ENCODE measurements around the gene CACNA1F. TPM values are rescaled to one million over a fixed set of nuclear protein-coding genes. Genes with fewer than 3 reads are reported as not detected.

The CACNA1F gene
- total RNA-seq, 2 donors from 2014 or later = 1.0 TPM

DNA sequence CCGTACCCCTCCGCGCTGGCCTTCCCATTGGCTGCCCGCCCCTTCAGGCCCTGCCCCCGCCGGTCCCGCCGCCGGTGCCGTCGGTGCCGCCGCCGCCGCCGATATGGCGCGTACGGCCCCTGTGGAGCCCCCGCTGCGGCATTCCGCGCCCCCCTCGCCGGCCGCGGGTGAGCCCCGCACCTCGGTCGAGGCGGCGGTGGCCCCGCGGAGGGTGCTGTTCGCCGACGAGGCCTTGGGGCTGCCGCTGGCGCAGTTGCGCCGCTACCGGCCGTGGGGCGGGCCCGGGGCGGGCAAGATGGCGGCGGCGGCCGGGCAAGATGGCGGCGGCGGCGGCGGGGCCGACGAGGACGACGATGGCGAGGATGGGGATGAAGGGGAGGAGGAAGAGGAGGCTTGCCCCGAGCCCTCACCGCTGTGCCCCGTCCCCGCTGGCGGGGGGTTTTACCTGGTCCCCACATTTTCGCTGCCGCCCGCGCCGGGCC, 36.7 kb upstream of the CACNA1F start, which contains the start of gene PPP1R3F:
Gene PPP1R3F (plus strand): TSS at position 27 of the 482 bp plus-strand sequence. CDS start 77 bp downstream, at position 104.
- H3K9ac ChIP-seq (ENCODE audit: low read depth in 2 of 2, low read length in 2 of 2) = peak within 1 kb of the TSS; percentile 69 to 84
- no peak for DNase-seq
- H3K27ac ChIP-seq = peak within 1 kb of the TSS; percentile 82
- H3K4me3 ChIP-seq = peak within 1 kb of the TSS; percentile 60
- peaks cover 3% of the 10 kb centered on the region for H3K4me1 ChIP-seq
- TF ChIP-seq, protein P1, sequence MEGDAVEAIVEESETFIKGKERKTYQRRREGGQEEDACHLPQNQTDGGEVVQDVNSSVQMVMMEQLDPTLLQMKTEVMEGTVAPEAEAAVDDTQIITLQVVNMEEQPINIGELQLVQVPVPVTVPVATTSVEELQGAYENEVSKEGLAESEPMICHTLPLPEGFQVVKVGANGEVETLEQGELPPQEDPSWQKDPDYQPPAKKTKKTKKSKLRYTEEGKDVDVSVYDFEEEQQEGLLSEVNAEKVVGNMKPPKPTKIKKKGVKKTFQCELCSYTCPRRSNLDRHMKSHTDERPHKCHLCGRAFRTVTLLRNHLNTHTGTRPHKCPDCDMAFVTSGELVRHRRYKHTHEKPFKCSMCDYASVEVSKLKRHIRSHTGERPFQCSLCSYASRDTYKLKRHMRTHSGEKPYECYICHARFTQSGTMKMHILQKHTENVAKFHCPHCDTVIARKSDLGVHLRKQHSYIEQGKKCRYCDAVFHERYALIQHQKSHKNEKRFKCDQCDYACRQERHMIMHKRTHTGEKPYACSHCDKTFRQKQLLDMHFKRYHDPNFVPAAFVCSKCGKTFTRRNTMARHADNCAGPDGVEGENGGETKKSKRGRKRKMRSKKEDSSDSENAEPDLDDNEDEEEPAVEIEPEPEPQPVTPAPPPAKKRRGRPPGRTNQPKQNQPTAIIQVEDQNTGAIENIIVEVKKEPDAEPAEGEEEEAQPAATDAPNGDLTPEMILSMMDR (IDR thresholded peaks at IDR 0.05) = no peak
- H3K9me3 ChIP-seq = no peaks in the 10 kb centered on the region
- H3K36me3 ChIP-seq = no peaks in the 10 kb centered on the region
- intact Hi-C loops (cut with DNase I) = no loop called here
- no peaks in the 10 kb centered on the region for H3K27me3 ChIP-seq

DNA sequence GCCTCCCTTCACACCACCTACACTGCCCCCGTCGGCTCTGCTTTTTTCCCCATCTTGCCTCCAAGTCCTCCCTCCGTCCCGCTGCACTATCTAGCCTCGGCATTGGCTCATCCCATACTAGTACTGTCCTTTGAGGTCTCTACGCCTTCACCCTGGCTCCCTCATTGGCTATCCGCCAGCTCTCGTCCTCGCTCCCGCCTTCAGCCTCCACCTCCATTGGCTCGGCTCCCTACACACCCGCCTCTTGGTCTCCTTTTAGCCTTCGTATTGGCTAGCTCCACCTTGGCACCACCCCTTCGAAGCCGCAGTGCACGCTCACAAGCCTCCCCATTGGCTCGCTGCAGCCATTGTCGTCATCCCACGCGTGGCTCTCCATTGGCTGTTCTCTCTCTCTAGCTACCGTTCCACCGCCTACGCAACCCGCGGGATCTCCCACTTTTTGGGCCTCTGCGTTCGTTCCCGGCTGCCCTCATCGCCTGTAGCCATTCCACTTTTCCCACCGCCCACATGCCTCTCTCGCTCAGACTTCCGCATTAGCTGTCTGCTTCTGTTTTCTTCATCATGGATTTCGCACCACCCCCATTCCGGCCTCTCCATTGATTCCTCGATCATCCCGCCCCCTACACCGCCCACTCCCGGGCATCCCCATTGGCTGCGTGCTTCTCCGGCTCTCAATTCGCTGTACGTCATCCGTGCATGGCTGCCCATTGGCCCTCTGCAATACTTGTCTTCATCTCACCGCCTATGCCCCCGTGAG, 36.0 kb upstream of the CACNA1F start:
- peaks cover 3% of the 10 kb centered on the region for H3K4me1 ChIP-seq
- intact Hi-C loops (cut with DNase I) = no loop called here
- TF ChIP-seq, protein P1 (IDR thresholded peaks at IDR 0.05) = no peak
- H3K9ac ChIP-seq (ENCODE audit: low read depth in 2 of 2, low read length in 2 of 2) = peak overlapping the region; percentile 62 to 69
- peak; percentile 95 for DNase-seq
- H3K27ac ChIP-seq = peak overlapping the region; percentile 82
- no peaks in the 10 kb centered on the region for H3K36me3 ChIP-seq
- H3K4me3 ChIP-seq = peak overlapping the region; percentile 60
- no peaks in the 10 kb centered on the region for H3K27me3 ChIP-seq
- H3K9me3 ChIP-seq = no peaks in the 10 kb centered on the region

DNA sequence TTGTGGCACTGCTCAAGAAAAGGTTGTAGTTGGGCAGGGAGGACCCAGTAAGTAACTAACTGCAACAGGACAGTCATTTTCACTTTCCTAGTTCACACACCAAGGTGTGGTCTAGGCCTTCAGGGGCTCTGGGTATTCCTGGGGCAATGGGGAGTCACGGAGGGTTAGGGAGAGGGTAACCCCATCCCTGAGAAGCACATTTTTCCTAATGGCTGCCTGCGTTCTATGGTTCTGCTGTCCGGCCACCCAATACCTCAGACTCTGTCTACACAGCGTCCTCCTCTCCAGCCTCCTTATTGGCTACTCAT, 35.5 kb upstream of the CACNA1F start:
- intact Hi-C loops (cut with DNase I) = no loop called here
- Histone ChIP-seq H3K9me3 (no peaks in the 10 kb centered on the region), H3K4me3 (peak overlapping the region; percentile 60), H3K4me1 (peaks cover 3% of the 10 kb centered on the region), H3K27ac (peak overlapping the region; percentile 46), H3K27me3 (no peaks in the 10 kb centered on the region), H3K36me3 (no peaks in the 10 kb centered on the region), H3K9ac (ENCODE audit: low read depth in 2 of 2, low read length in 2 of 2) (peak overlapping the region in 1 of 2 donors; percentile 62)
- TF ChIP-seq, protein P1 (IDR thresholded peaks at IDR 0.05) = no peak
- DNase-seq = no peak

DNA sequence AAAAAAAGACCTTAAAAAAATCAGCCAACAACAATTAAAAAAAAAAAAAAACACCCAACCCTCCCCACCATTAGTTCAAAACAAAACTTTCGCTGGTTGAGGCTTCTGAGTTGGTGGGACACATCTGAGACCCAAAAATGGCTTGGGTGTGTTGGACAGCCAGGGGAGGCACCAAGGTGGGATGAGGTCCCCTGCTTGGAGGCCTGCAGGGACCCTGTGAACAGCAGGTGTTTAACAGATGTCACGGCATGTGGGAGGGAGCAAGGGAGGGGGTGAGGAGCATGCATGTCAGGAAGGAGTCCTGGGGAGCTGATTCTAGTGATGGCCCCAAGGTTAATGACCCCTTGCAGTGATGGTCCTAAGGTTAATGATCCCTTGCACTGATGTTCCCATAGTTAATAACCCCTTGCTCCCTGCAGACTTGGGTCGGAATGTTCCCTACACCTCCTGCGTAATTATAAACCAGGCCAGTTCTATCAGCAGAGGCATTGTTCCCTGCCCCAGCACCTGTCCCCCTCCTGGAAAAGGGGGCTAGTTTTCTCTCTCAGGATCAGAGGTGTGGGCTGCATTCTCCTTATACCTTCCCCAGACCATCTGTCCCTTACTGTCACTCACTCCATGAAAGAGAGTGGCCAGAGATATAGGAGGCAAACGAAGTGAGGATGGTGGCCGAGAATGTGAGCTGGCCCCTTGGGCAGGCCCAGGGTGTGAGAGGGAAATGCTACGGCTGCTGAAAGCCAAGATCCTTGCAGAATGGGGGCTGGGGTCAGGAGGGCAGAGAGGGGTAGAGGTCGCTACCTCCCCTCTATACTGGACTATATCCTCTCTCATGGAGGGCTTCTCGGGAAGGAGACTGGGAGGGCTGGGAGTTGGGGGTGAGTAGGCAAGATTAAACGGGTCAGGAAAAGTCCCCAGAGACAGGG, 33.6 kb upstream of the CACNA1F start:
- intact Hi-C loops (cut with DNase I) = no loop called here
- Histone ChIP-seq H3K4me1 (no peaks in the 10 kb centered on the region), H3K9me3 (no peaks in the 10 kb centered on the region), H3K4me3 (no peak overlapping the region), H3K27ac (no peak overlapping the region), H3K27me3 (no peaks in the 10 kb centered on the region), H3K36me3 (no peaks in the 10 kb centered on the region), H3K9ac (ENCODE audit: low read depth in 2 of 2, low read length in 2 of 2) (no peak overlapping the region)
- TF ChIP-seq, protein P1 (IDR thresholded peaks at IDR 0.05) = no peak
- DNase-seq = no peak

DNA sequence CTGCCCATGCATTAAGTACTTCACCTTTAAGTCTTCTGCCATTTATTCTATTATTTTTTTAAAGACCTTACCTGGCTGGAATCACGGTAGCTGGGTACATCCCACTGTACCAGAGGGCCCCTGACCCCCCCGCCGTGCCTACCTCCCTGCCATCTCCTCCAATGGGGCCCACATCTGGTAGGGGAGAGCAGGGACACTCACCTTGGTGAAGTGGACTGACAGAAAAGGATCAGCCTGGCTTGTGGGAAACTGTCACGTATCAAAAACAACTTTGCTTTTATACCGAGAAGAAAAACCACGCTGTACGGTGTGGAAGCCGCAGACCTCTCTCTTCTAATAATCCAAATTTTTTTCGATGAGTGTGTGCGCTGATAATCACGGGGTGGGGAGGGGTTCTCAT, 31.3 kb upstream of the CACNA1F start, which contains the start of gene FOXP3:
Gene FOXP3 (minus strand): TSS at position 251 of the 400 bp plus-strand sequence. CDS start 6,205 bp downstream, outside the sequence.
- TF ChIP-seq, protein P1 (IDR thresholded peaks at IDR 0.05) = no peak
- Histone ChIP-seq H3K36me3 (no peaks in the 10 kb centered on the region), H3K9ac (ENCODE audit: low read depth in 2 of 2, low read length in 2 of 2) (no peak within 1 kb of the TSS), H3K4me3 (no peak within 1 kb of the TSS), H3K9me3 (no peaks in the 10 kb centered on the region), H3K27me3 (no peaks in the 10 kb centered on the region), H3K27ac (no peak within 1 kb of the TSS), H3K4me1 (no peaks in the 10 kb centered on the region)
- intact Hi-C loops (cut with DNase I) = no loop called here
- DNase-seq = no peak

All from colonic mucosa (tissue), 4 donors.